DOHH2 (cell line): ENCODE results near the gene CT45A1.
"Not testable (repeated sequence)": the region's sequence is repeated elsewhere in the genome, so short reads cannot be mapped to it uniquely, and the experiment has no call there.

Experiments used
- H3F3A ChIP-seq: fragments of 200-600 bp; sonication (generic), shearing (Covaris generic); 2 replicates; pipeline ENCODE4 v1.6.0; 2016; ENCODE audit warnings: antibody characterized with exemption, mild to moderate bottlenecking; ENCODE audit not compliant: control insufficient read depth, insufficient read depth
- H3K27ac ChIP-seq: fragments of 200-600 bp; sonication (generic); 2 replicates; pipeline ENCODE4 v1.5.1; 2014; ENCODE audit warnings: low read depth, mild to moderate bottlenecking, low read length, moderate library complexity
- H3K27me3 ChIP-seq: fragments of 200-600 bp; sonication (generic); 2 replicates; pipeline ENCODE4 v1.6.1; 2014; ENCODE audit warnings: mild to moderate bottlenecking, low read length, mixed read lengths; ENCODE audit not compliant: control insufficient read depth
- H3K36me3 ChIP-seq: fragments of 200-600 bp; sonication (generic); 2 replicates; pipeline ENCODE4 v1.6.1; 2014; ENCODE audit warnings: mild to moderate bottlenecking, low read length, moderate library complexity, mixed read lengths; ENCODE audit not compliant: control insufficient read depth
- H3K4me1 ChIP-seq: fragments of 200-600 bp; sonication (generic); 2 replicates; pipeline ENCODE4 v1.6.1; 2014; ENCODE audit warnings: mild to moderate bottlenecking, low read length, mixed read lengths; ENCODE audit not compliant: control insufficient read depth
- H3K4me2 ChIP-seq: fragments of 200-600 bp; sonication (generic); 2 replicates; pipeline ENCODE4 v1.6.0; 2014; ENCODE audit warnings: mild to moderate bottlenecking, low read length, moderate library complexity
- H3K4me3 ChIP-seq: fragments of 200-600 bp; sonication (generic); 2 replicates; pipeline ENCODE4 v1.5.1; 2014; ENCODE audit warnings: mild to moderate bottlenecking, low read length, mixed read lengths
- H3K79me2 ChIP-seq: fragments of 200-600 bp; sonication (generic); 2 replicates; pipeline ENCODE4 v1.6.1; 2014; ENCODE audit warnings: mild to moderate bottlenecking, low read length, mixed read lengths; ENCODE audit not compliant: control insufficient read depth
- H3K9me2 ChIP-seq: fragments of 200-600 bp; sonication (generic); replicated peaks from 2 replicates; pipeline ENCODE4 v1.6.1; 2014; ENCODE audit warnings: mild to moderate bottlenecking, low read length, mixed read lengths; ENCODE audit not compliant: control insufficient read depth
- H3K9me3 ChIP-seq: fragments of 200-600 bp; sonication (generic); 2 replicates; pipeline ENCODE4 v1.6.1; 2014; ENCODE audit warnings: antibody characterized with exemption, low read length, mixed read lengths; ENCODE audit not compliant: control insufficient read depth, insufficient read depth
- H4K20me1 ChIP-seq: fragments of 200-600 bp; sonication (generic); 2 replicates; pipeline ENCODE4 v1.6.0; 2014; ENCODE audit warnings: low read depth, mild to moderate bottlenecking, antibody characterized with exemption, low read length, moderate library complexity; ENCODE audit not compliant: control insufficient read depth, insufficient read depth
- CTCF ChIP-seq: fragments of 200-600 bp; sonication (generic); IDR thresholded peaks from one replicate; pipeline ENCODE4 v1.5.1; 2014; ENCODE audit warnings: antibody characterized with exemption, mild to moderate bottlenecking, low read depth, low read length; ENCODE audit not compliant: poor library complexity, severe bottlenecking
- EZH2phosphoT487 ChIP-seq: fragments of 200-600 bp; sonication (generic); IDR thresholded peaks from 2 replicates; pipeline ENCODE4 v1.6.1; 2017; ENCODE audit warnings: borderline replicate concordance, mild to moderate bottlenecking, antibody characterized with exemption, low read length, moderate library complexity, mixed read lengths

Gene CT45A1

GRCh38 chrX:135713183-135713689 is at the start of gene CT45A1:
CT45A1 (plus strand) TSS chrX:135713639; CDS start chrX:135718941, 5,302 bp downstream.
- peak; percentile 44 for TF ChIP-seq CTCF
- H3K9me3 ChIP-seq, H3K4me2 ChIP-seq, H3F3A ChIP-seq, H3K4me1 ChIP-seq, H3K27me3 ChIP-seq, H4K20me1 ChIP-seq, H3K36me3 ChIP-seq, H3K27ac ChIP-seq, H3K79me2 ChIP-seq, H3K4me3 ChIP-seq, H3K9me2 ChIP-seq: not testable (repeated sequence)

GRCh38 chrX:135672979-135673378 is 40.5 kb upstream of the CT45A1 start:
- H3K4me1 ChIP-seq, H3K79me2 ChIP-seq, H3K27ac ChIP-seq, H3K36me3 ChIP-seq, H3F3A ChIP-seq, H3K9me2 ChIP-seq, H3K4me3 ChIP-seq, H4K20me1 ChIP-seq, H3K4me2 ChIP-seq, H3K27me3 ChIP-seq, H3K9me3 ChIP-seq: not testable (repeated sequence)

GRCh38 chrX:135688137-135688536 is 25.3 kb upstream of the CT45A1 start:
- no peaks in the 10 kb centered on the region for H3K27me3 ChIP-seq
- H3F3A ChIP-seq: no peaks in the 10 kb centered on the region
- no peak overlapping the region for H3K4me3 ChIP-seq
- H3K9me3 ChIP-seq: no peaks in the 10 kb centered on the region
- no peaks in the 10 kb centered on the region for H3K9me2 ChIP-seq
- H3K27ac ChIP-seq: no peak overlapping the region
- no peak overlapping the region for H3K4me2 ChIP-seq
- H3K36me3 ChIP-seq: no peaks in the 10 kb centered on the region
- H4K20me1 ChIP-seq: no peaks in the 10 kb centered on the region
- H3K79me2 ChIP-seq: no peaks in the 10 kb centered on the region
- no peaks in the 10 kb centered on the region for H3K4me1 ChIP-seq
- TF ChIP-seq CTCF (peak; percentile 29), EZH2phosphoT487 (no peak)

GRCh38 chrX:135695471-135695870 is 18.0 kb upstream of the CT45A1 start:
- Histone ChIP-seq H3F3A (no peaks in the 10 kb centered on the region), H3K4me1 (no peaks in the 10 kb centered on the region), H3K4me2 (no peak overlapping the region), H3K36me3 (no peaks in the 10 kb centered on the region), H3K9me2 (no peaks in the 10 kb centered on the region), H3K27me3 (no peaks in the 10 kb centered on the region), H3K27ac (no peak overlapping the region), H3K4me3 (no peak overlapping the region), H3K9me3 (no peaks in the 10 kb centered on the region), H3K79me2 (no peaks in the 10 kb centered on the region), H4K20me1 (no peaks in the 10 kb centered on the region)
- TF ChIP-seq EZH2phosphoT487 (no peak), CTCF (no peak)
